SK-N-SH treated with all-trans-retinoic acid at 6 μM for 48 hours (cell line): ENCODE measurements around the gene CFDP1.

Experiments used
- ARNTL ChIP-seq: fragments of 450-650 bp; formaldehyde crosslinking; IDR thresholded peaks from 2 replicates; pipeline ENCODE4 v1.5.0; 2020; ENCODE audit warnings: low read depth, mild to moderate bottlenecking, moderate library complexity, borderline replicate concordance
- BACH2 ChIP-seq: fragments of 250-450 bp; sonication (Bioruptor Pico); IDR thresholded peaks from 2 replicates; pipeline ENCODE4 v1.9.0; 2021; ENCODE audit warnings: mild to moderate bottlenecking, borderline replicate concordance
- CSDC2 ChIP-seq: fragments of 250-450 bp; sonication (Bioruptor Pico); IDR thresholded peaks from 2 replicates; pipeline ENCODE4 v1.5.0; 2020; ENCODE audit warnings: mild to moderate bottlenecking, moderate library complexity
- ISL1 ChIP-seq: fragments of 250-450 bp; sonication (Bioruptor Pico); IDR thresholded peaks from 2 replicates; pipeline ENCODE4 v2.1.2; 2022; ENCODE audit warnings: mild to moderate bottlenecking, moderate library complexity
- OSR1 ChIP-seq: fragments of 250-450 bp; sonication (Bioruptor Pico); IDR thresholded peaks from 2 replicates; pipeline ENCODE4 v1.8.0; 2022; ENCODE audit warnings: moderate library complexity, mild to moderate bottlenecking, inconsistent platforms
- RARB ChIP-seq: fragments of 250-450 bp; sonication (Bioruptor Pico); IDR thresholded peaks from 2 replicates; pipeline ENCODE4 v1.8.0; 2021; ENCODE audit warnings: mild to moderate bottlenecking, moderate library complexity
- TCF4 ChIP-seq: fragments of 250-450 bp; sonication (Bioruptor Pico); IDR thresholded peaks from 2 replicates; pipeline ENCODE4 v1.8.0; 2021; ENCODE audit warnings: mild to moderate bottlenecking, moderate library complexity, borderline replicate concordance
- TOX ChIP-seq: fragments of 250-450 bp; sonication (Bioruptor Pico); IDR thresholded peaks from 2 replicates; pipeline ENCODE4 v1.8.0; 2021; ENCODE audit warnings: mild to moderate bottlenecking, moderate library complexity, borderline replicate concordance
- ZC3H10 ChIP-seq: fragments of 250-450 bp; sonication (Bioruptor Pico); IDR thresholded peaks from 2 replicates; pipeline ENCODE4 v1.5.1; 2021; ENCODE audit warnings: mild to moderate bottlenecking, moderate library complexity
- ZFP30 ChIP-seq: fragments of 450-650 bp; formaldehyde crosslinking; IDR thresholded peaks from 2 replicates; pipeline ENCODE4 v1.5.0; 2022; ENCODE audit warnings: mild to moderate bottlenecking, moderate library complexity
- ZNF70 ChIP-seq: fragments of 450-650 bp; formaldehyde crosslinking; IDR thresholded peaks from 2 replicates; pipeline ENCODE4 v1.5.0; 2020; ENCODE audit warnings: mild to moderate bottlenecking, moderate library complexity
- ZNF8 ChIP-seq: fragments of 450-650 bp; formaldehyde crosslinking; IDR thresholded peaks from 2 replicates; pipeline ENCODE4 v1.5.0; 2020; ENCODE audit warnings: mild to moderate bottlenecking, moderate library complexity
- TF ChIP-seq, protein P1 (sequence below): fragments of 250-450 bp; sonication (Bioruptor Pico); IDR thresholded peaks from 2 replicates; pipeline ENCODE4 v1.5.0; 2020; ENCODE audit warnings: mild to moderate bottlenecking, moderate library complexity
- TF ChIP-seq, protein P2 (sequence below): fragments of 250-450 bp; sonication (Bioruptor Pico); IDR thresholded peaks from 2 replicates; pipeline ENCODE4 v1.8.0; 2020; ENCODE audit warnings: mild to moderate bottlenecking, moderate library complexity, borderline replicate concordance

DNA sequence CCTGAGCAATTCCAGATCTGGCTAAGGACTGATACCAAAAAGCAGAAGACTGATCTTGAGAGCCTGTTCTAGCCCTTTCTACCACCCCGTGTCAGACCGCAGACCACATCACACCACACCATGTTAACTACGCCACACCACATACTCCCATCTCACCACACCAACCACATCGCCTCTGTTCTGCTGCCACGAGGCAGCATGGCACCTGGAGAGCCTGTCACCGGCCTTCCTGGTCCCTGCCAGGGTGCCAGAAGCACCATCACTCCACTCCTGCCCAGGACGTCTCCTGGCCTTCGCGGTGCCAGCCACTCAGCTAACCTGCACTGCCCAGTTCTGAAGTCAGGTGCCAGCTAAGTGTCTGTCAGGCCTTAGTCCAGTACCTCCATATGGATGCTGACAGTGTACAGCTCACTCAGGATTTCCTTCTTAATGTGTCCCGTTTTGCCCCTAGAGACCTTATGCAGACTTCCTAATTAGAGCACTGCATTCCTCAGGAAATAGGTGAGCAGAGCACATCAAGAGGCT is 144.6 kb downstream of the CFDP1 start:
- TF ChIP-seq, protein P1, sequence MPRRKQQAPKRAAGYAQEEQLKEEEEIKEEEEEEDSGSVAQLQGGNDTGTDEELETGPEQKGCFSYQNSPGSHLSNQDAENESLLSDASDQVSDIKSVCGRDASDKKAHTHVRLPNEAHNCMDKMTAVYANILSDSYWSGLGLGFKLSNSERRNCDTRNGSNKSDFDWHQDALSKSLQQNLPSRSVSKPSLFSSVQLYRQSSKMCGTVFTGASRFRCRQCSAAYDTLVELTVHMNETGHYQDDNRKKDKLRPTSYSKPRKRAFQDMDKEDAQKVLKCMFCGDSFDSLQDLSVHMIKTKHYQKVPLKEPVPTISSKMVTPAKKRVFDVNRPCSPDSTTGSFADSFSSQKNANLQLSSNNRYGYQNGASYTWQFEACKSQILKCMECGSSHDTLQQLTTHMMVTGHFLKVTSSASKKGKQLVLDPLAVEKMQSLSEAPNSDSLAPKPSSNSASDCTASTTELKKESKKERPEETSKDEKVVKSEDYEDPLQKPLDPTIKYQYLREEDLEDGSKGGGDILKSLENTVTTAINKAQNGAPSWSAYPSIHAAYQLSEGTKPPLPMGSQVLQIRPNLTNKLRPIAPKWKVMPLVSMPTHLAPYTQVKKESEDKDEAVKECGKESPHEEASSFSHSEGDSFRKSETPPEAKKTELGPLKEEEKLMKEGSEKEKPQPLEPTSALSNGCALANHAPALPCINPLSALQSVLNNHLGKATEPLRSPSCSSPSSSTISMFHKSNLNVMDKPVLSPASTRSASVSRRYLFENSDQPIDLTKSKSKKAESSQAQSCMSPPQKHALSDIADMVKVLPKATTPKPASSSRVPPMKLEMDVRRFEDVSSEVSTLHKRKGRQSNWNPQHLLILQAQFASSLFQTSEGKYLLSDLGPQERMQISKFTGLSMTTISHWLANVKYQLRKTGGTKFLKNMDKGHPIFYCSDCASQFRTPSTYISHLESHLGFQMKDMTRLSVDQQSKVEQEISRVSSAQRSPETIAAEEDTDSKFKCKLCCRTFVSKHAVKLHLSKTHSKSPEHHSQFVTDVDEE (CRISPR knock-in tag): no peak
- no peak for TF ChIP-seq ZC3H10 (CRISPR knock-in tag)
- no peak for TF ChIP-seq ZNF70 (CRISPR knock-in tag)
- no peak for TF ChIP-seq BACH2 (CRISPR knock-in tag)
- TF ChIP-seq, protein P2, sequence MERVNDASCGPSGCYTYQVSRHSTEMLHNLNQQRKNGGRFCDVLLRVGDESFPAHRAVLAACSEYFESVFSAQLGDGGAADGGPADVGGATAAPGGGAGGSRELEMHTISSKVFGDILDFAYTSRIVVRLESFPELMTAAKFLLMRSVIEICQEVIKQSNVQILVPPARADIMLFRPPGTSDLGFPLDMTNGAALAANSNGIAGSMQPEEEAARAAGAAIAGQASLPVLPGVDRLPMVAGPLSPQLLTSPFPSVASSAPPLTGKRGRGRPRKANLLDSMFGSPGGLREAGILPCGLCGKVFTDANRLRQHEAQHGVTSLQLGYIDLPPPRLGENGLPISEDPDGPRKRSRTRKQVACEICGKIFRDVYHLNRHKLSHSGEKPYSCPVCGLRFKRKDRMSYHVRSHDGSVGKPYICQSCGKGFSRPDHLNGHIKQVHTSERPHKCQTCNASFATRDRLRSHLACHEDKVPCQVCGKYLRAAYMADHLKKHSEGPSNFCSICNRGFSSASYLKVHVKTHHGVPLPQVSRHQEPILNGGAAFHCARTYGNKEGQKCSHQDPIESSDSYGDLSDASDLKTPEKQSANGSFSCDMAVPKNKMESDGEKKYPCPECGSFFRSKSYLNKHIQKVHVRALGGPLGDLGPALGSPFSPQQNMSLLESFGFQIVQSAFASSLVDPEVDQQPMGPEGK (CRISPR knock-in tag): no peak
- TF ChIP-seq ZFP30 (CRISPR knock-in tag): no peak
- TF ChIP-seq ARNTL (CRISPR knock-in tag): no peak
- no peak for TF ChIP-seq TCF4 (CRISPR knock-in tag)
- TF ChIP-seq RARB (CRISPR knock-in tag): no peak
- no peak for TF ChIP-seq OSR1
- TF ChIP-seq CSDC2 (CRISPR knock-in tag): no peak
- TF ChIP-seq ZNF8 (CRISPR knock-in tag): no peak
- TF ChIP-seq ISL1 (CRISPR knock-in tag): no peak
- no peak for TF ChIP-seq TOX (CRISPR knock-in tag)
